ENCODE measurements around the gene CACTIN.
"Not testable (repeated sequence)": the region's sequence is repeated elsewhere in the genome, so short reads cannot be mapped to it uniquely, and the experiment has no call there.

Gene CACTIN

GRCh38 chr19:3645726-3646125, 19.1 kb upstream of the CACTIN start:
- no peak for DNase-seq

- DNase-seq, result no peak
Observed at GRCh38 chr19:3645067-3645396, 18.4 kb upstream of the CACTIN start.

GRCh38 chr19:3644351-3645066, 17.9 kb upstream of the CACTIN start:
- DNase-seq, result no peak

- DNase-seq, result no peak
Observed at GRCh38 chr19:3643674-3644313, 17.2 kb upstream of the CACTIN start.

GRCh38 chr19:3642987-3643673, 16.5 kb upstream of the CACTIN start:
- DNase-seq, result no peak

- no peak for DNase-seq
Observed at GRCh38 chr19:3642296-3642695, 15.7 kb upstream of the CACTIN start.

- DNase-seq, result no peak
Observed at GRCh38 chr19:3641515-3642269, 15.1 kb upstream of the CACTIN start.

GRCh38 chr19:3639479-3639878, 12.9 kb upstream of the CACTIN start:
- no peak for DNase-seq

GRCh38 chr19:3638208-3639193, 11.9 kb upstream of the CACTIN start:
- DNase-seq, result no peak

GRCh38 chr19:3637621-3638020, 11.0 kb upstream of the CACTIN start:
- DNase-seq, result no peak

- DNase-seq, result no peak
Observed at GRCh38 chr19:3636962-3637361, 10.4 kb upstream of the CACTIN start.

GRCh38 chr19:3636506-3636905, 9.9 kb upstream of the CACTIN start:
- DNase-seq, result no peak

GRCh38 chr19:3634496-3635045, 8.0 kb upstream of the CACTIN start:
- DNase-seq, result no peak

GRCh38 chr19:3633559-3633988, 7.0 kb upstream of the CACTIN start:
- no peak for DNase-seq

GRCh38 chr19:3632739-3633558, 6.4 kb upstream of the CACTIN start:
- no peak for DNase-seq

- no peak for DNase-seq
Observed at GRCh38 chr19:3632098-3632497, 5.5 kb upstream of the CACTIN start.

- DNase-seq, result no peak
Observed at GRCh38 chr19:3631053-3631861, 4.7 kb upstream of the CACTIN start.

- not testable (repeated sequence) for DNase-seq
Observed at GRCh38 chr19:3628766-3629165, 2.2 kb upstream of the CACTIN start.

- no peak for DNase-seq
Observed at GRCh38 chr19:3627351-3627723, 747 bp upstream of the CACTIN start.

GRCh38 chr19:3625996-3626472, 556 bp downstream of the CACTIN start:
- DNase-seq, result no peak
